GM15510 (cell line): Measurements from ENCODE around the gene CABP2.

ENCODE experiments used
- POLR2A ChIP-seq: IDR thresholded peaks from 3 replicates; pipeline ENCODE4 v1.6.1; 2011; ENCODE audit warnings: borderline replicate concordance; ENCODE audit not compliant: insufficient read length; ENCODE audit errors: extremely low read depth

The CABP2 gene

DNA sequence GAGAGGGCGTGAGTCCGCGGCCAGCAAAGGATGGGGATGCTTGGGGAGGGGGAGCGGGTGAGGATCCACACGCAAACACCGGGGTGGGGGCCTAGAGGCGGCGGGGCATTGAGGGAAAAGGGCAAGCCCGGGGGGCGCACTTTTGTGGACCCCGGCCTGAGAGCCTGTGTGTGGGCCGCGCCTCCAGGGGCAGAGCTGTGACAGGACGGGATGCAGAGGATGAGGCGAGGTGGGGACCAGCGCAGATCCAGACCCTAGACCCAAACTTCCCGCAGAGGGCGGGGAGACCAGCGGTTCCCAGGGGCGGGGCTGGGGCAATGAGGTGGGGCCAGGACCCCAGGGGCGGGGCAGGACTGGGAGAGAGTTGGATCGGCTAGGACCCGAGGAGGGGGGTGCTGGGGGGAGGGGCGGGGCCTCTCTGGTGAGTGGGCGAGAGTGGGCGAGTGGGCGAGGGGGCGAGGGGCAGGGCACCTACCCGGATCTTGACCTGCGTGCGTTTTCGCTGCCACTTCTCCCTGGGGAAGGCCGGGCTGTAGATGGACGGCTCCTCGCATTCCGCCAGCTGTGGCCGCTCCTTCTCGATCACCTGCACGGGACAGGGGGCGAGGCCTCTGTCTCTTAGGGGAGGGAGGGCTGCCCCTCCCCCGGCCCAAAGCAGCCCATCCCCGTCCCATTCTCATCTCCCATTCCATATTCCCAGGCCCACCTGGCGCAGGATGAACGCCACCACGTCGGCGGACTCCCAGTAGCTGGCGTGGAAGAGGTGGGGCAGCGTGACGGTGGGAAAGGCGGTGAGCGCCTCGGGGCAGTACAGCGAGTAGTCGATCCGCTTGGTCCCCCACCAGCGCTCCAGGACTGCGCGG lies 28.6 kb downstream of the CABP2 start:
- no peak for TF ChIP-seq POLR2A

DNA sequence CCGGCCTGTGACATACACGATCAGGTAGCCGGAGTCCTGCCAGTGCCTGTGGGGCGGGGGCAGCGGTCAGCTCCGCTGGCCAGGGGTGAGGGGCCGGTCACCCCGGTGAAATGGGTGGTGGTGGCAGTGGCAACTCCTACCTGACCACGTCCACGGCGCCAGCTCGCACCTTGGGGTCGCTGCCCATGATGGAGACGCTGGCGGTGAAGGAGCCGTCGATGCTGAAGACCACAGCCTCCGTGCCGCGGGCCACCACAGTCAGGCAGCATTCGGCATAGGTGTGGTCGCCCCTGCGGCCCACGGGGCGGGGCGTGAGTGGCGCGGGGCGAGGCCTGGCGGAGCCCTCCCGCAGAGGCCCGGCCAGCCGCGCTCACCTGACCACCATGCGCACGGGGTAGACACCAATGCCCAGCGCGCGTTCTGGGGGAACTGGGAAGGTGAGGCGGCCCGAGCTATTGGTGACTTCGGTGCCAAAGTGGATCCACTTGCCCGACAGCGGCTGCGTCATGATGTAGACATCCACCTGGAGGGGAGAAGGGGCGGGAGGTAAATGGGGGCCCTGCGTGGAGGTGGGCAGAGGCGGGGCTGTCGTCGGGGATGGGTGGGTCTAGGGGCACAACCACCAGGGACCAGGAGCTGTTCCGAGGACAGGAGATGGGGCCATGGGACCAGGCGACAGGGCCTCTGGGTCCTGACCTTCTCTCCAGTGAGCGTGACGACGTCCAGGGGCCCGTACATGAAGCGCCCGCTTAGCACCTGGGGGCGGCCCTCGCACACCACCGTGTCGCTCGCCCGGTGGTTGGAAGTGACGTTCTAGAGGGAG lies 29.5 kb downstream of the CABP2 start:
- no peak for TF ChIP-seq POLR2A

DNA sequence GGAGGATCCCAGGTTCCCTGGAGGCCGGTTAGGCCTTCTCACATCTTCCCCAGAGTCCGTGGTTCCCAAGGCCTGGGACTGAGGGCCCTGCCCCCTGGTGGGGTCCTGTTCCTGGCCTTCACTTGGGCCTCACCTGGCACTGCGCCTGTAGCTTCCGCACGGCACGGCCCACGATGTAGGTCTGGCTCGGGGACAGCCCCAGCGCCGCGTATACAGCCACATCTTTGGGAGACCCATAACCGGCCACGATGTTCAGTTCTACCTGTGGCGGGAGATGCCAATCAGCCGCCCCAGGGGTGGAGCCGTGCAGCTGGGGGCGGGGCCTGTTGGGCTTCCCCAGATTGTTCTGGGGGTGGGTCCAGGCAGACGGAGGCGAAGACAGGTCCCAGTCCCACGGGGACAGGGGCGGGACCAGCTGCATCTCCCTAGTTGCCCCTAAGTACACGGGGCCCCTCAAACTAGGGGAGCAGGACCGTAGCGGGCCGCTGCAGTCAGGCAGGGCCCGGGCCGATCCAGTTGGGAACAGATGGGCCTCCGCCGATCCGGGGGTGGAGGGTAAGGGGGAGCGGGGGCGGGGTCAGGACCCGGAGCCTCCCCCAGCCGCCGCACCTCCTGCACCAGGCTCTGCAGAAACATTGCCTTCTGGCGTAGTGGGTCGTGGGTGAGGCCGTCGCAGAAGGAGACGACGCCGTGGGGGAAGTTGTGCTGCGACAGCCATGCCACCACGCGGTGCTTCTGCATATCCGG lies 30.3 kb downstream of the CABP2 start:
- TF ChIP-seq POLR2A, result no peak

DNA sequence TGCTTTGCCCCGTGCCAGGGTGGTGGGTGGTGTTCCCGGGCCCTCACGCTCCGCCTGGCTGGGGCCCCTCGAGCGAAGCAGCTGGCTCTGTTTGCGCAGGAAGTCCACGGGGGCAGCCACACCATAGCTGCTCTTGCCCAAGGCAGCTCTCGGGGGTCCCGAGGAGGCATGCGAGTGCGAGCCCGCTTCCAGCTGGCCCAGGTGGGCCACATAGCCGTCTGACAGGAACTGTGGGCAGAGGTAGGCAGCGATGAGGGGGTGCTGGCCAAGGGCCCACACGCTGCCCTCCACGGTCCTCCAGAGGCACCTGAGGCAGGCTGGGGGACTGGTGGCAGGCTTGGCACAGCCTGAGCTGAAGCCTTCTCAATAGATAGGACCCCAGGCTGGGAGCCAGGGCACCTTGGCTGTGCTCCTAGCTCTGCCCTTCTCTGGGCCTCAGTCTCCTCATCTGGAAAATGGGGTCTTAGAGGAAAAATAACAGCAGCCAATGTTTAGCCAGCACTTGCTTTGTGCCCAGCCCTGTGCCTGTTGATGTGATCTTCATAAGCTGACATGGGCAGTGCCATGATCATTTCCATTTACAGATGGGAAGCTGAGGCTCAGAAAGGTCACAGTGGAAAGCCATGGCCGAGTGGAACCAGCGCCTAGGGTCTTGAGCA lies 31.0 kb downstream of the CABP2 start:
- no peak for TF ChIP-seq POLR2A

DNA sequence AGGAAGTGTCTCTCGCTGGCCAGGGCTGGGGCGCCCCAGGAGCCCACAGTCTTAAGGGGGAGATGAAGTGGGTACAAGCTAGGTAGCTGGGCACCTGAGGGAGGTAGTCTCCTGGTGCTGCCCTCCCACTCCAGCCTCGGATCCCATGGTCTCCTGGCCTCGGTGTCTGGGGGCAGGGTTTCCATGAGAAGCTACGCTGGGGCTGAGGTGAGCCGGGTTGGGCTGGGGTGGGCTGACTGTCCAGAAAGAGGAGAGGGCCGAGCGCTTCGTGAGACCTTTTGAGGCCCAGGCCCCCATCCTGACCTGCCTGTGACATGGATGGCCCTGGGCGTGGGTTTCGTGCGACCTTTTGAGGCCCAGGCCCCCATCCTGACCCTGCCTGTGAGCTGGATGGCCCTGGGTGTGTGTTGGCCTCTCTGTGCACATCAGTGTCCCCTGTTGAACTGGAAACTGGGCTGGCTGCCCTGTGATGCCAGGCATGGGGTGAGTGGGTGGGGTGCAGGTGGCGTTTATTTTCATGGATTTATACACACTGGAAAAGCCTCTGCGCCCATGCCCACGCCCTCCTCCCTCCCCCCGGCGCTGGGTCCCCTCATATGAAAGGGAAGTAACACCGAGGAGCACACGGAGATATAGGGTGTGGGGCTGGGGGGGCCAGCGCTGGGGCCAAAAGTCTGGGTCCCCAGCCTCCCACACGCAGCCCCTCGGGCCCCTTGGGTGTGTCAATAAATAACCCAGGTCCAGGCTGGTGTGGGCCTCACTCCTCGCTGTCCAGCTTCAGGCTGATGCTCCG lies 31.8 kb downstream of the CABP2 start:
- TF ChIP-seq POLR2A, result no peak

DNA sequence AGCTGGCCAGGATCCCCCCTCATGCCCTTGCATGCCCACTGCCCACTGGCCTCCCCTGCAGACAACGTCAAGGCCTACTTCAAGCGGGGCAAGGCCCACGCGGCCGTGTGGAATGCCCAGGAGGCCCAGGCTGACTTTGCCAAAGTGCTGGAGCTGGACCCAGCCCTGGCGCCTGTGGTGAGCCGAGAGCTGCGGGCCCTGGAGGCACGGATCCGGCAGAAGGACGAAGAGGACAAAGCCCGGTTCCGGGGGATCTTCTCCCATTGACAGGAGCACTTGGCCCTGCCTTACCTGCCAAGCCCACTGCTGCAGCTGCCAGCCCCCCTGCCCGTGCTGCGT lies 32.5 kb downstream of the CABP2 start:
- peak; percentile 15 for TF ChIP-seq POLR2A

DNA sequence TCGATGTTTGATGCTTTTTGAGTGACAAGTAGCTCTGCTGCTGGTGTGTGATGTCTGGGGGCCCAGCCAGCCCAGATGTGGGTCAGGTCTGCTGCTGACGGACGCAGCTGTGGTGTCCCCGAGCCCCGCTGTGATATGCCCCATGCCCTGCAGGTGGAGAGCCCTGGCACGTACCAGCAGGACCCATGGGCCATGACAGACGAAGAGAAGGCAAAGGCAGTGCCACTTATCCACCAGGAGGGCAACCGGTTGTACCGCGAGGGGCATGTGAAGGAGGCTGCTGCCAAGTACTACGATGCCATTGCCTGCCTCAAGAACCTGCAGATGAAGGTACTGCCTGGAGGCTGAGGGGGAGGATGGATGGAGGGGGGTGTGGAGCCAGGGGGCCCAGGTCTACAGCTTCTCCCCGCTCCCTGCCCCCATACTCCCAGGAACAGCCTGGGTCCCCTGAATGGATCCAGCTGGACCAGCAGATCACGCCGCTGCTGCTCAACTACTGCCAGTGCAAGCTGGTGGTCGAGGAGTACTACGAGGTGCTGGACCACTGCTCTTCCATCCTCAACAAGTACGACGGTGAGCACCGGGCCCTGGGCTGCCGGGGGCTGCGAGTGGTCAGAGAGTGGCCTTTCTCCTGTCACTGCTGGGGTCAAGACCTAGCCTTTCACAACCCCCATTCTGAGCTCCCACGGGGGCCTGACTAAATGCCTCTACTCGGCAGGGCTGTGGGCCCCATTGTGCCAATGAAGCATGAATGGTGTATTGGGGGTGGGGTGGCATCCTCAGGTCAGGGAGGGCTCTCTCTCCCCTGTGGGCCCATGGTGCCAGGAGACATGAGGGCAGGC lies 33.1 kb downstream of the CABP2 start:
- no peak for TF ChIP-seq POLR2A

DNA sequence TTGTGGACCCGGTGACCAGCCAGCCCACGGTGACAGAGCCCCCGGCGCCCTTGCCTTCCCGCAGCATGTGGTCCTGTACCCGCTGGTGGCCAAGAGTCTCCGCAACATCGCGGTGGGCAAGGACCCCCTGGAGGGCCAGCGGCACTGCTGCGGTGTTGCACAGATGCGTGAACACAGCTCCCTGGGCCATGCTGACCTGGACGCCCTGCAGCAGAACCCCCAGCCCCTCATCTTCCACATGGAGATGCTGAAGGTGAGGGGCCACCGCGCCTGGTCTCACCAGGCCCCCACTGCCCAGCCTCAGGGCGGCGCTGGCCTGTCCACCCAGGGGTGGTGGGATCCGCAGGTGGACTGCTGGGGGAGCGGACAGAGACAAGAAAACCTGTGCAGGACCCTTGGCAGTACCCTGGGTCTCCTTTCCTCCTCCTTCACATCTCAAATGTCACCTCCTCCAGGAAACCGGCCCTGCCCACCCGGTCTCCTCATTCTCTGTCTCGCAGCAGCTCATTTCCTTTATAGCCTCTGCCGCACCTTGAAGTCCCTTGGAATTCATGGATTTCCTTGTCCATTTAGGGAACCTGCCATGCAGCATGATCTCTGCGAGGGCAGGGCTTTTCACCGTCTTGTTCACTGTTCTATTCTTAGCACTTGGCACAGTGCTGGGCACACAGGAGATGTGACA lies 33.9 kb downstream of the CABP2 start:
- no peak for TF ChIP-seq POLR2A

DNA sequence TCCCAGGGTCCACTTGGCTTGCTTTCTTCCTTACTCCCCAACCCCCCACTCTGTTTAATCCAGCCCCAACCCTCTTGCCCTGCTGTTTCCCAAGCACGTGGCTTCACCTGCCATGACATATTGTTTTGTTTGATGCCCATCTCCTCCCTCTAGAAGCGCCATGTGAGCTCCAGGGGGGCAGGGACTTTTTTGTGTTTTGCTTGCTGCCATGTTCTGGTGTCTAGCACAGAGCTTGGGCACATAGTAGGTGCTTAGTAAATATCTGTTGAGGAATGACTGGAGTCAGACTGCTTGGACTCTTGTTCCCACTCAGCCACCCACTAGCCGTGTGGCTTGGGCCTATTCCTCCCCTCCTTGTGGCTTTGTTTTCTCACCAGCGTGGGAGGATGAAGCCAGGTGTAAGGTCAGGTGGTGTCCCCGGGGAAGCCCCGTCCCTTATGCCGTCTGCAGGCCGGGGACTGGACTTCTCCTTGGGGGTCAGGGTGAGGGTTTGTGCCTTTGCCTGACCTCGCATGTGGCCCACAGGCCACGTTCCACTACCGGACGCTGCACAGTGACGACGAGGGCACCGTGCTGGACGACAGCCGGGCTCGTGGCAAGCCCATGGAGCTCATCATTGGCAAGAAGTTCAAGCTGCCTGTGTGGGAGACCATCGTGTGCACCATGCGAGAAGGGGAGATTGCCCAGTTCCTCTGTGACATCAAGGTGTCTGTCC lies 36.6 kb downstream of the CABP2 start:
- TF ChIP-seq POLR2A, result peak; percentile 12

DNA sequence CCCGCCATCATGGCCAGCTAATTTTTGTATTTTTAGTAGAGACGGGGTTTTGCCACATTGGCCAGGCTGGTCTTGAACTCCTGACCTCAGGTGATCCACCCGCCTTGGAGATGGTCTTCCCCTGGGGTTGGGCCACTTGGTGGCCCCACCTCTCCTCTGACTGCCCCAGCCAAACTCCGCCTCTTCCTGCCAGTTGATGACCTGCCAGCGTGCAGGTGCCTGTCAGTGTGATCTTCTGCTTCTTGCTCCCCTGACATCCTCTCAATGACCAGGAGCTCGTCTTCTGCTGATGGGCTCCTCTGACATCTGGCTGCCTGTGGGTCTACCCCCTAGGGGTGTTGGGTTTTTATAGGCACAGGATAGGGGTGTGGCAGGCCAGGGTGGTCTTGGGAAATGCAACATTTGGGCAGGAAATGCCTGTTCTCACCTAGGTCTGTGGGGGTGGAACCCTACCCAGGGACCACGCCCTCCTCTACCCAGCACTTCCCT lies 37.3 kb downstream of the CABP2 start:
- peak; percentile 77 for TF ChIP-seq POLR2A

DNA sequence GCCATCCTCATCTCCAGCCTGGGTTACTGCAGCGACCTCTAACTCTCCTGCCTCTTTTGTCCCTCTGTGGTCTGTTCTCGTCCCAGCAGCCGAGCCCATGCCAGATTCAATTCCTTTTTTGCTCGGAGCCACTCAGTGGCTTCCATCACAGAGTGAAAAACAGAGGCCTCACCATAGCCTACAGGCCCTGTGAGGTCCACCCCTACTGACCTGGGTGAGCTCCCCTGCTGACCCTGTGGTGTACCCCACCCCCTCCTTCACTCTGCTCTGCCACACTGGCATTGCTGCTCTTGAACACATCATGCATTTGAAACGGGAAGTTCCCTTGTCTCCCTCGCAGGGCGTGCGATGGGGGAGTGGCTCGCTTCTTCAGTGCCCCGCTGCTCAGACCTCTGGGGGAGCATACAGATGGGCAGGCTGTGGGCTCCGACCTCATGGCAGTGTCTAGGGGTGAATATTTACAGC lies 38.4 kb downstream of the CABP2 start:
- TF ChIP-seq POLR2A, result peak; percentile 62
